HepG2 (cell line): ENCODE measurements around the gene ZFHX3. TPM values are rescaled to one million over a fixed set of nuclear protein-coding genes. Genes with fewer than 3 reads are reported as not detected.

Experiments used
- polyA plus RNA-seq, 8 experiments: library from polyadenylated mRNA; depleted of rRNA in 3 of 8; stranded (reverse) in 7 of 8; unstranded in 1 of 8; fragments of >200 nt; fragmentation: Illumina TruSeq in 4 of 8; extraction: Trizol in 4 of 8; gene quantifications; 2 replicates each; pipeline versions ENCODE4 v1.2.1 to v1.2.3, GENCODE V29; 2011 to 2016; ENCODE audit warnings: low read depth in 4 of 8, missing spikeins in 1 of 8, mixed read lengths in 1 of 8; ENCODE audit not compliant: insufficient read depth in 1 of 8
- small RNA-seq, 3 experiments: library from RNA; depleted of rRNA; stranded (forward); fragments of <200 nt; gene quantifications; one replicate each; pipeline ENCODE3, GENCODE V24; 2012; ENCODE audit warnings: low read depth in 2 of 3, low replicate concordance in 1 of 3; ENCODE audit not compliant: insufficient read length in 3 of 3, insufficient read depth in 2 of 3
- total RNA-seq, 5 experiments: library from RNA; depleted of rRNA; stranded (reverse); fragments of >200 nt; fragmentation: Illumina TruSeq; extraction: Trizol; gene quantifications; 2 replicates each; pipeline ENCODE4 v1.2.3, GENCODE V29; 2016; ENCODE audit warnings: low read depth in 1 of 5

Gene ZFHX3
- total and polyA plus RNA-seq, 2 of the 13 experiments (the other 11 are each of a cell fraction or from before 2014, with no cell fraction given) = 5.0 to 6.0 TPM

Small RNA genes lying within 50 kb of the gene (small RNA-seq; reads per million reads assigned to genes)
- 0 reads per million in 3 experiments for gene AC002044.1
- gene RNU7-71P = 0 reads per million in 3 experiments
